GM21447 (cell line): Measurements from ENCODE around the gene PALM2AKAP2.

Experiments
- ATAC-seq: cut with Tn5 transposase; IDR thresholded peaks from one replicate; pipeline ENCODE4 v1.9.1; 2021; ENCODE audit not compliant: unreplicated experiment

PALM2AKAP2 gene

DNA sequence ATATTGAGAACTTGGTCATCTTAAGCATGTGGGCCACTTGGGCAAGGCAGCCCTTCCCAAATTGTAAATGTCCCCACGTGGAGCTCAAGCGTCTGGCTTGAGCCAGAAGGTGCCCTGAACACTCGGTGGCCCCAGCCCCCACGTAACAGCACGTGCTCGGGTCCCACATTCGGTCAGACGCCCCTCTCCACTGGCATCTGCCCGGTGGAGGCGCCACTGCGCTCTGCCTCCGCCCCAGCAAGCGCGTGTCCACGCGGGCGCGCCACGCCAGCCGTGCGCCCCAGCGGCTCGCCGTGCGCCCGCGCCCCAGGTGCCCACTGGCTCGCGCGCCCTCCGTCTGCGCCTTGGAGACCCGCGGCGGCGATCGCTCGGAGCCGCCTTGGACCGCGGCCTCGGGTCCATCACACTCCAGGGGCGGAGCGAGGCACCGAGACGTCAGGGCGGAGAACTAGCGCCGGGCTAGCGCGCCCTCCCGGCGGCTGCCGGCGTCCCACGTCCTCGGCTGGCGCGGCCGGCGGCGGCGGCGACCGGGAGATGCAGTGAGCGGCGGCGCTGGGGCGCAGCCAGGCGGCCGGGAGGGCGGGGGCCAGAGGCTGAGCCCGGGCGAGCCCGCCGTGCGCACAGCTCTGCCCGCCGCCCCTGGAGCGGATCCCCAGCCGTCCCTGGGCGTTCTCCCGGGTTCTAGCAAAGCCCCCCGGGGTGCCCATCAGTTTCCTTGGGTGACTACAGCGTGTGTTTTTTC, at the start of gene PALM2AKAP2:
Gene PALM2AKAP2, plus strand, starts transcription at position 488 of the 742 bp plus-strand sequence. CDS start 291 bp downstream, outside the sequence.
- ATAC-seq: no peak

DNA sequence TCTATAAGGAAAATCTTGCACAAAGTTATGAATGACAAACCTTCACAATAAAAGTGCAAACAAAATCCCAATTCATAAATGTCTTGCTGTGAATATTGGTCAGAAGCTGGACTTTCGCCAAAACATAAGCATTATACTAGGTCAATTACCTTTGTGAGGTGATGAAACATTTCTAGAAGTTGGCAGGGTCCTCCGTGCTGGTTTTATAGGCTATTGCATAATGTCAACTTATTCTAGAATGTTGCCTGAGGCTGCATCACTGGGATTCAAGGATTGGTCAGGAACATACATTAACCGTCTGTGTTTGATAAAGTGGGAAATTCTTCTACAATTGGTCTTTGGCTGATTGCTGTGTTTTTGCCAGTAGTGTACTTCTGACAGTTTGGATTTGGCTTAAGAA, 49.8 kb upstream of the PALM2AKAP2 start:
- ATAC-seq: no peak

DNA sequence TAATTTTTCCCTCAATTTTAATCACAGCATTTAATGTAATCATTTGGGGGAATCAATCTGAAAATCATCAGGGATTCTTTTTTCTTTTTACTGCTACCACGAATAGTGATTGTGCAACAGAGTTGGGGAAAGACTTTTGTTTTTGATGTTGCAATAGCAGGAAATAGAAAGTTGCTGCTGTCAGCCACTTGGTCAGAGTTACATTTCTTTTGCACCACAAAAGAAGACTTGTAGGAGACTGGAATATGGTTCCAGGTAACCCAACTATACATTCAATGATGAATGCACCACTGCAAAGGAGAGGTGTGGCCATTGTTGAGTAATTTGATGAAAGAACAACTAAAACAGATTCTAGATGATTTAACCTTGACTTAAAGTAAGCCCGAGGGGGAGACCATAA, 46.3 kb upstream of the PALM2AKAP2 start:
- ATAC-seq: no peak

DNA sequence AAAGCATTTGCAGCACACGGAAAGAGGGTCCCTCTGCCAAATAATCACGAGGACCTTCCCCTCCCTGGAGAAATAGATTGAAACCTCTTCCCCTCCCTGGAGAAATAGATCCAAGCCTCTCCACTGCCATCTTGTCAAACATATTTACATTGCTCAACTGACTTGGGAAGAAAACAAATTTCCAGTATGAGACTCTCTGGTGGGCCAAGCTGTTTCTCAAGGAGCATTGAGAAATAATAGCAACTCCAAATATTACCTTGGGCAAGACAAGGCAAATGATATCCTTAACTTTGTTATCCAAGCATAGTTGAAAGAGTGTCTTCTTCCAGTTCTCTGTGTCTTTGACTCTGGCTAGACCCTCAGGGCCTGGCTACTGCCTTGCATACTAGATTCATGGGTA, 45.2 kb upstream of the PALM2AKAP2 start:
- no peak for ATAC-seq

DNA sequence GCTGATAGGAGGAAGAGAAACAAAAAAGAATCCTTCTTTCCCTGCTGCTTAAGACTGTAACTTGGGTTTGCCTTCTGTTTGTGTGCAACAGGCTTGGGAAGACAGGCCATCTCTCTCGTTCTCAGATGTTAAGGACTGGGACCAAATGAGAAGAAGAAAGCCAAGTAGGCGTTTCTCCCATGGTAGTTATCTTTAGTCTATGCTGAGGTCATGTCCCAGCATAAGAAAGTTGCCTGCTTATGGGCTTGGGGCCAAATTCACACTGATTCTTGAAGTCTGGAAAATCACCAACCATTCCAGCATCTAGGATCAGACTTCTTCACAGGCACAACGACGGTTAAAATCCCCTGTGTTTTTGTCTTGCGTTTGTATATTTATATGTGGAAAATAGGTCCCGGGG, 44.2 kb upstream of the PALM2AKAP2 start:
- ATAC-seq: no peak

DNA sequence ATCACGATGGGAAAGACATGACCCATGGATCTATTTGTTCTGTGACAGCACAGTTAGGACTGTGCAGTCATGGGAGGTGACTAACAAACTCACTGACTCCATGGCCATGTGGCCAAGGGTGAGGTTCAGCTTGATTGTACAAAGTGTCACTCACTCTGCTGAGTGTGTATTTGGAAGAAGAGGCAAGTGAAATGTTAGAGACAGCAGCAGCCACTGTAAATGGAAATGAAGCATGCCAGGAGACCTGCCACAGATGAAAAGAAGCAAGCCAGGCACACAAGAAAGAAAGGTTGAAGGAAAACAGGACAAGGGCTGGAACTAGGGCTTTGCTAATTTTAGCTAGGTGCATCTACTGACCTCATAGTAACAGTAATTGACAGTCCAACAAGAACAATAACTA, 42.7 kb upstream of the PALM2AKAP2 start:
- ATAC-seq: no peak

DNA sequence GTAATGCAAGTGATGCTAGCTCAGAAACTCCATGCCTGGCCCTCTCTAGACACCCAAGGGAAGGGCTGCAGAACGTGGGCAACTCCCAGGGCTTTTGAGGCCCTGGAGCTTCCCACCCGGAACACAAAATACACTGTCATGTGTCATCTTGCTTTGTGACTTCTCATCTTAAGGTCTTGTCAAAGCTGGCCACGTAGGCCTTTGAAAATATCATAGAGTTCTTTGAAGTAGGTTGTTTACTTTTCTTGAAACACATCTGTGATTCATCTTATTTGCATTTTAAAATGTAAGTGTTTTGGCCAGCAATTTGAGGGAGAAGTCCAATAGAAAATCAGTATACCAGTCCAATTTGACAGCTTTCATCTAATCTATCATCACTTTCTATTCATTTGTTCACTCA, 40.2 kb upstream of the PALM2AKAP2 start:
- ATAC-seq: no peak

DNA sequence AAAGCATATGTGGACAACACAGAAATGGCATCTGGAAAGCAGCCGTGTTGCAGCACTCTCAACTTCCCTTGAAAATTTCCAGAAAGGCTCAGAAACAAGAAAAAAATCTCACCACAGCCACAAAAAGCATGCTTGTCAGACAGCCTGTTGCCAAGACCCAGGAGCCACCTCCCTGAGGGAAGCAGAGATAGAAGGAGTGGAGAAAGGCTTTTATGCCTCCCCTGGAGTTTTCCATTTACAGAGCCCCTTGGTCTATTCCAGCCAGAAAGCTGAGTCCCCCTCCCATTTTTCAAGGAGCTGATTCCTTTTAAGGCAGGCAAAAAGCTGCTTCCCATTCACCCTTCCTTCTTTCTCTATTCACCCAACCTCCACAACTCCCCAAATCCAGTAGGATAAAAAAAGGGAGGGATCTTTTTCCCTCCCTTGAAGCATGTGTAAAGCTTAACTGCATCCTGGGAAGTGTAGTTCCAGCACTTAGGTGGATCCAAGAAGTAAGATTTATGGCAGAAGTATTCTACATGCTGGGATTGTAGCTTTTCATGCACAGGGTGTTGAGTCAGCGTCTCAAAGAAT, 37.1 kb upstream of the PALM2AKAP2 start:
- ATAC-seq: no peak

DNA sequence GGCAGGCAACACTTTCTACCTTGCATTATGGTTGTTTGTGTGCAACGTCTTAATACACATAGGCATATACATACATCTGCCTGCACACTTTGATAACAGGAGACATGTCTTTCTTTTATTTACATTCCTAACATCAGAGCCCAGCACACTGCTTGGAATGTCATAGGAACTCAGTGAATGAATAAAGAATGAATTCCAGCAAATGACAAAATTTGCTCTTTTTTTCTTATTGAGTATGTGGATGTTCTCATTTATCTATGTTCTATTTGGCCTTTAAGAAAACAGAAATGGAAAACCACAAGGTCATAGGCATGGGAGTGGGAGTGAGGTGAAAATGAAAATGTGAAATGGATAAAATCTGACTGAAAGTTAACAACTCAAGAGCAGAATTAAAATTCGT, 36.3 kb upstream of the PALM2AKAP2 start:
- no peak for ATAC-seq

DNA sequence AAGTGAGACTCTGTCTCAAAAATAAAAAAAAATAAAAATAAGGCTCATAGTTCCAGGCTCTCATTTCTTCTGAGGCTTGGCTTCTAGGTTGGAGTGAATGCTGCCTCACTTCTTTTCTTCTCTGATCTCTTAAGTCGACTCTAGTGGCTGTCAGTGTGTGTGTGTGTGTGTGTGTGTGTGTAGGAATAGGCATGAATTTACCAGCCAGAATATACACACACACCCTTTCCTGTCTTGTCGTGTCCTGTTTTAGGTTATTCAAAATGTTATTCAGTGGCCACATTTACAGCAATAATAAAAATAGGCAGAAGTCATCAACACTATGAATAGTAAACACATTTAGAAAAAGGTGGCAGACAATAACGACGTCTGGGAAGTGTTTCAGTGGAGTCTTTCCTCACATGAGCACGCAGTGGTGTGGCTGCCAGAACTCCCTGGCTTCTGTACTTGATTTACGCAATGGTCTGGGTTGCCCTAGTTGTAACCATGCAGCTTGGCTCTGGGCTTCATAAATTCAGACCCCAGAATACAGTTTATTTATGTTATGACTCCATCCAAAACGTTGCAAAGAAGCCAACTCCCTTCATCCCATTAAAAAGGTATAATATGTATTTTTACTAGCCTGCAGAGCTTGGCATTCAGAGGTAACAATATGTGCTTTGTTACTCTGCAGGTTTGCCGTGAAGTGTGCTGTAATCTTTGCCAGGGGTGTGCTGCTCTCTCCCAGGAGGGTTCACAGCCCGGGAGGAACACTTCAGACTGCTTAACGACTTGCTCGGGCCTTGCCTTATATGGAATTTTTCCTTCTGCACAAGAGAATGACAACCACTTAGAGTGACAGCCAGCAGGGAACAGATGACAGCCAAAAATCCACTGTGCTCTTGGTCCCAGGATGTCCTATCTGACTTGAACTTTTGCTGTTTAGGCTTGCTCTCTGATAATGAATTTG, 34.4 kb upstream of the PALM2AKAP2 start:
- ATAC-seq: no peak

DNA sequence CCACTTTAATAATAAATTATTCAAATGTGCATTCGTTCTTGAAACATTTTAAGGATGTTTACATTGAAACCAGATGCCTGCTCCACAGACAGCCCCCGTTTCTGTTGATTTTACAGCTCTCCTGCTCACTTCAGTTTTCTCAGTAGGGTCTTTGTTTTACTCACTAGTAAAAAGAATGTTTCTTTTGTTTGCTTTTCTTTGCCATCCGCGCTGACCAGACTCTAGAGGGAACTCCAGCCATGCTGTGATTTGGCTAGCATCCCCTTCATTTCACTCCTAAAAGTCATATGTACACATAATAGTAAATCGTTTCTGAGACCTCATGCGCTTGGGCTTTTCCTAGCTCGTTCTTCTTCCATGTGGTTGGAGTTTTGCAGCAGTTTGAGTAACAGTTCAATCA, 28.7 kb upstream of the PALM2AKAP2 start:
- no peak for ATAC-seq

DNA sequence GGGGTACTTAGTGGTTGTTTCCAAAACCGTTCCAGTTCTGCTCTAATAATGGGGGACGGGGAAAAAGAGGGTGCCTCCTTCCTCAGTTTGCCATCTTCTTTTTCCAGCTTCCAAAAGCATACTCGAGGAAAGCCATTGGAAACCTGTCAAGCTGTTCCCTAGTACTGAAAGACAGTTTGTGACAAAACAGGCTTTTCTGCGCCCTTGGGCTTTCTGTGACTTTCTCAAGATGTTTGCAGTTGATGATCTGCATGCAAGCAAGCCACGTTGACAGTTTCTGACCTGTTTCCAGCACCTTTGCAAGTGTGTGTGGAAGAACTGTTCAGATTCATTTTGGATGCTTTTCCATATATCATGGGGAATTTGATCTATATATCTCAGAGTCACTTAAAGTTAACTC, 26.7 kb upstream of the PALM2AKAP2 start:
- no peak for ATAC-seq

DNA sequence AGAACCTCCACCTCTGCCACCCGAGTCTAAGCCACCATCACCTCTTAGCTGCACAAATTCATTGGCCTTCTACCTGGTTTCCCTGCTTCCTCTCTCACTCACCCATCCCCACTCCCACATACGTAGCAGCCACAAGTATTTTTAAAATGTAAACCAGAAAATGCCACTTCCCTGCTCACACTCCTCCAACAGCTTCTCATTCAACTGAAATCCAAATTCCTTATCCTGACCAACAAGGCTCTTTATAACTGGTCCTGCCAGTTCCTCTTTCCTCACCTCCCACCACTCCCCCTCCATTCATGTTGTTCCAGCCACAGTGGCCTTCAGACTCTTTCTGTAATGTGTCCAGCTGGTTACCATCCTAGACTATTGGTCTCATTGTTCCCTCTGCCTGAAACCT, 25.0 kb upstream of the PALM2AKAP2 start:
- ATAC-seq: no peak

DNA sequence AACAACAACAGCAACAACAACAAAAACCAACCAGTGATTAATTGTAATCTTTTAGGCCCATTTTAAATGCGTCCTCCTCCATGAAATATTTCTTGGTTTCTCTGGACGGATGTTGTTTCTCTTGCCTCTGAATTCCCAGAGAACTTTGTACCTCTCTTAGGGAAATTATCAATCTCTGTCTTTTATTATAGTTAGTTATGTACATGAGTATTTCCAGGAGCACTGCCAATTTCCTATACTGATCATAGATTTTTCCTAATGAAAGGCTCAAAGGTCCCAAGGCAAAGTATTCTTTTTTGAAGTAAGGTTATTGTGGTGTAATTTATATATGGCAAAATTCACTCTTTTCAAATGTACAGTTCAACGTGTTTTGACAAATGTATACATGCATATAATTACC, 20.4 kb upstream of the PALM2AKAP2 start:
- ATAC-seq: no peak

DNA sequence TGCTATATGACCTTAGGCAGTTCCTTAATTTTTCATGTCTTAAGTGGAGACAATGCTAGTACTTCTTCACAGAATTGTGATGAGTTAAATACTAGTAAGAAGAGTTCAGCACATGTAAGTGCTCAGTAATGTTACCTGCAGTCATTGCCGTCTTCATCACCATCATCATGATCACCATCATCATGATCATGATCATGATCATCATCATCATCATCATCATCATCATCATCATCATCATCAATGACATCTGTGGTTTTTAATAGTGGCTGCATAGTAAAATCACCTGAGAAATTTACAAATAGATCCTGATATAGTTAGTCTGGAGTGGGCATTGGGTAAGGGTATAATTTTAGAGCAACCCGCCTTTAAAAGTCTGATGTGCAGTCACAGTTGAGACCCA, 14.7 kb upstream of the PALM2AKAP2 start:
- no peak for ATAC-seq

DNA sequence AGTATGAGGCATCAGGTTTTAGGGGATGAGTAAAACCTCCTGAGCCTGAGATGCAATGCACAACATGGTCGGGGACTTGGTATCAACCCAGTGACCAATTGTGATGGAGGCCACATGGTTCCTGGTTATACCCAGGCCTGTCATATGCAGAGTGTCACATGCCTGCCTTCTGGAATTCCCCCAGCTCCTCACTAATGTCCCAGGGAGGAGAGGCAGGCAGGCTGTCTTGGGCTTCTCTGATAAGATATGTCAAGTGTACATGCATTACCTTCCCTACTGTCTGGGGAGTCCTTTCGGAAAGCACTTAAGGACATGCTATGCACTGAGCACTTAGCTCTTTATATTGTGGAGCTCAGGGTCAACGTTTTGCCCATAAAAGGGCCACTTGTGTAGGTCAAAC, 14.2 kb upstream of the PALM2AKAP2 start:
- ATAC-seq: no peak

DNA sequence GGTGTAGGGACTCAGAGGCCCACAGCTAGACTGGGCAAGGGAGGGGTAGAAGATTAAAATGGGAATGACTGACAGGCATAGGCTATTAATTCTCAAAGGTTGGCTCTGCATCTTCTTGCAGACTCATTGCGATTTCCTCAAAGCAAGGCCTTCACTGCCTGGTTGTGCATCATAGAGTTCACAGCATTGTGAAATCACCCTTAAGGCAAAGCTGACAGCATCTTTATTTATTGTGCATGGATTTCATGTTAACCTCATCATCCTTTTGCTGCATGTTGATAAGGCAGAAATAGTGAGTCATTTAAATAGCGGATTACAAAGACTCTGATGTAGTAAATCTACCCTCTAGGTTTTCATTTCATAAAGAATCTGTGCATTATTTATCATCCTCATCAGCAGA, 13.6 kb upstream of the PALM2AKAP2 start:
- no peak for ATAC-seq

DNA sequence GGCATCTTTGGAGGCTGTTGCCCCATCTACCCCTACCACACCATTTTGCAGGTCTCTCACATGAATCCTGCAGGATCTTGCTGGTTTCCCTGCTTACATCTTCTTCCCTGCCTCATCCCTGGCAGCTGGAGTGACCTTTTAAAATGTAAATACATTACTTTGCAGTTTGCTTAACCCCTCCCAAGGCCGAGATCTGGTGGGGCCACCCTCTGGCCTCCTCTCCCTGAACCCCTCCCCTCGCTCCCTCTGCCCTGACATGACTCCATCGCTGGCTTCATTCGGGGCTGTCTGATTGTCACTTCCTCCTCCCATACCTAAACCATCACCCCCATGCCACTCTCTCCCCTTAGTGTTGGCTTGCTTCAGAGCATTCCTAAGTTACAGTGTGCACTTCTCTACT, 12.6 kb upstream of the PALM2AKAP2 start:
- ATAC-seq: no peak

DNA sequence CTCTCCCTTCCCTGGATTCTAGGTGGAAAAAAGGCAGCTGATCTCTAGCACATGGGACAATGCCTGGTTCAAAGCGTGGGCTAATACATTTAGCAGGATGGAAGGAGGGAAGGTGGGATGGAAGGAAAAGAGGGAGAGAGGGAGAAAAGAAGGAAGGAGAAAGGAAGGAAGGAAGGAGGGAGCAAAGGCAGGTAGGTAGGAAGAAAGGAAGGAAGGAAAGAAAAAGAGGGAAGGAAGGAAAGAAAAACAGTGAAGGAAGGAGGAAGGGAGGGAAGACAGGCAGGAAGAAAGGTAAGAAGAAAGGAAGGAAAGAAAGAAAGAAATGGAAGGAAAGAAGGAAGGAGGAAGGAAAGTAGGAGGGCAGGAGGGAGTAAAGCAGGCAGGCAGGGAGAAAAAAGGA, 12.2 kb upstream of the PALM2AKAP2 start:
- ATAC-seq: no peak

DNA sequence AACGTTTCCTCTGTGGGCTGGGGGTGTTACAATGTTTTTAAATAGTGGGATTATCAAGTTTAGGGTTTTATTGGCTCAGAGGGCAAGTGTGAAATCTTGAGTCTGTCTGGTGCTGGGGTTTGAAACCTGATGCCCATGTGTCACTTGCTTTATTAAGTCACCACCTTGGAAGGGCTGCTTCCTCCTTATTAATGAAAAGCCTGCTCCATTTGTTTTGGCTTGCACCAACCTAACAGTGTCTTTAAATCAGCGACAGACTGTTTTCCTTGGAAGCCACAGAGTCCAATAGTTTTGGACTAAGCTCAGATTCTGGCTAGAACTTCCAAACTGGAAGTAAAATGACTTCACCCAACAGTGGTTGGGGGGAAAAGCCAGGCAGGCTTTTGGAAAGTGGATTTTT, 10.7 kb upstream of the PALM2AKAP2 start:
- ATAC-seq: no peak

DNA sequence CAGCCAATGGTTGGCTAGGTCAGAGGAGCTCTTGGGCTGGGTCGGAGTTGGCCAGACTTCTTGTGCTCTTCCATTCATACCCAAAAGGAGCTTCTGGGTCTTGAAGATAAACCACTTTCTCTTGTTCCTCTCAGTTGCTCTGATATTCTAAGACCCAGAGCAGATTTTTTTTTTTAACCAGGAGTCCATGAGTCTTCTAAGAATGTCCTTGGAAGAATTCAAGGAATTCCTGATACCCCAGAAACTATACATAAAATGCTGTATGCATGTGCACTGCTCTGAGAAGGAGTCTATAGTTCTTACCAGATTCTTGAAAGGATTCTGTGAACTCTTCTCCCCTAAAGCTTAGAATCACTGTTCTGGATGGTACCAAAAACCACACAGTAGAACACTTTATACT, 9.9 kb upstream of the PALM2AKAP2 start:
- no peak for ATAC-seq

DNA sequence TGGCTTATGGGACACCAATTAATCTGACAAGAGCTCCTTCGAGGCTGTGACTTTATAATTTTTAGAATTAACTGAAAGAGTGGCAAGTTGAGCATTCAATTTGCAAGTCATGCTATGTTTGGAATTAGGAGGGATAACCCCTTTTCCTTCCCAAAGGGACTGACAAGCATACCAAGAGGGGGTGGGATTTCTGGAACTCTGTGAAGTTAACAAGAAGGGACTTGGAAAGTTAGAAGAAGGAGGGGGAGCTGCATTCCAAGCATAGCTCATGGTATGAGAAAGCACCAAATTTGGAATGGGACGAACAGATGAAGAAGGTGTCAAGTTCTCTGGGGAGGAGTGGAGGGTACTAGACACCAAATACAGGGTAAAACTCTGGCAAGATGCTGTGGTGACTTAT, 8.9 kb upstream of the PALM2AKAP2 start:
- ATAC-seq: no peak
